NCI-H2107 (cell line): ENCODE measurements around the gene GFPT1.

Experiments
- DNase-seq: peaks from one replicate; lab custom pipeline; 2025; lab: John Stamatoyannopoulos, UW

The GFPT1 gene

DNA sequence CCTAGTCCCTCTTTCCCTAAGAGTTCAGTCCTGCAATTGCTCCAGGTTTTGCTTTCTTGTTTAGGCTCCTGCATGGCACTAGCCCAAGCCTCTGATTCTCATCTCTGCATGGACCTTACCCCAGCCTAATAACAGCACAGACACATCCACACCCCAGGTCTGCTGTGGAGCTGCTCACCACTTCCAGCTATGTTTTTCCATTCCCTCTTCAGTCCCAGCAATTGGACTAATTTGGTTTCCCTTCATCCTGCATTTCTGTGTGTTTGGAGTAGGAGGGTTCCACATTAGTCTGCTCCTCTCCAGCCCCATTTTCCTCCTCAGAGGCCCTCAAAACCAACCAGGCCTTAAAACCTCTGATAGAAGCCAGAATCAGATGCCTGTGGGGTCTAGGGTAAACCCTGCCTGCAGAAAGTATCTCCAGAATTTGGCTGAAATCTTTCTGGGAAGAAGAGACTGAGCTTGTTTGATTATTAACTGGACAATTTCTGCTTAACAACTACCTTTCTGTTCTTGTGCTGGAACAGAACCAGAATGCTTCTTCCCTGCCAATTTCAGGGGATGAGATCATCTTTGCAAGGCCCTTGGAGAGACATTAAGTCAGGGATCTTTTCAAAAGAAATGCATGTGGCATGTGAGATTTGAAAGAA lies 95.9 kb downstream of the GFPT1 start:
- DNase-seq, result no peak

DNA sequence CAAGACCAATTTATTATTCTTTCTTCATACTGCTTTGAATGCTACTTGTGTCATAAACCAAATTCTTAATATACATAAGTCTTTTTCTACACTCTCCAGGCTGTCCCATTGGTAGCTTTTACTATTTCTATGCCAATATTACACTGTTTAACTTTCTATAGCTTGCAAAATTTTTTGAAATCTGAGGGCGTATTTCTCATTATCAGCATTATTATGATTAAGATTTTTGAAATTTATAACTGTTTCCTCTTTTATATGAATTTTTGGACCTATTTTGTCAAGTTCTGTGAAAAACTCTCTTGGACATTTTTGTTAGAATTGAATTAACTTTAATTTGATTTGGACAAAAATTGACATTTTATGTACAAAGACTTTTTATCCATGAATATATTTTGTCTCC lies 98.6 kb downstream of the GFPT1 start:
- DNase-seq, result no peak

DNA sequence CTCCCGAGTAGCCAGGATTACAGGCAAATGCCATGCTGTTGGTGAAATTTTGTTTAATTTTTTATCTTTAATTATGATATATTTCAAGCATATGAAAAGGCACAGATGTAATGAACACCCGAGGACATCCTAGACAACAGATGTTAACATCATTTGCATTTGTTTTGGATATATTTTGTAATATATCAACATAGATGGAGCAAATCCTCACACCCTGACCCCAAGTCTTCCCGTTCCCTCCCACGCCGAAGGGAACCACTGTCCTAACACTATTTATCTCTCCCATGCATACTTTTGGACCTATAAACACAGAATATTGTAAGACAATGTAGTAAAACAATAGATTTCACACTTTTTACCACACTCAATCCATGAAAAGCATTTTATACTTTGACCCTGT lies 99.5 kb downstream of the GFPT1 start:
- DNase-seq, result no peak

DNA sequence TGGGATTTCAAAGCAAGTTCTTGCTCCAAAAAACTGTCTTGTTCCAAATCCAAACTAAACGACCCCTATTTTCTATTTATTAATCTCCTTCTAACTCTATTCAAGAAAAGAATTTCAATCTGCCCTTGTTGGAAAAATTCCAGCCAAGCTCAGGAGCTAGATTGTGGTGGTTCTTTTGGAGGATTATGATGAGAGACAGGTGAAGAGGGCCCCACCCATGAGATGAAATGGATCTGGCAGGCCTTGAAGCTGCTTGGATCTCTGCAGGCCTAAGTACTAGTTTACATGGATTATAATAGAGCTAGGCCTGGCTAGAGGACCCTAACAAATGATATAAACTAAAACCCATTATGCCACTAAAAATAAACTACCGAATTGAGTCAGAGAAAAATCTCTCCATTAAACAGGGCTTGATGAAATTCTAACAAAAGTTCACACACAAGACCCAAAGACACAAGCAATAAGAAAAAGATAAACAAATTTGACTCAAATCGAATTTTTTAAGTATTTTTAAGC lies 101.6 kb downstream of the GFPT1 start:
- DNase-seq, result no peak

DNA sequence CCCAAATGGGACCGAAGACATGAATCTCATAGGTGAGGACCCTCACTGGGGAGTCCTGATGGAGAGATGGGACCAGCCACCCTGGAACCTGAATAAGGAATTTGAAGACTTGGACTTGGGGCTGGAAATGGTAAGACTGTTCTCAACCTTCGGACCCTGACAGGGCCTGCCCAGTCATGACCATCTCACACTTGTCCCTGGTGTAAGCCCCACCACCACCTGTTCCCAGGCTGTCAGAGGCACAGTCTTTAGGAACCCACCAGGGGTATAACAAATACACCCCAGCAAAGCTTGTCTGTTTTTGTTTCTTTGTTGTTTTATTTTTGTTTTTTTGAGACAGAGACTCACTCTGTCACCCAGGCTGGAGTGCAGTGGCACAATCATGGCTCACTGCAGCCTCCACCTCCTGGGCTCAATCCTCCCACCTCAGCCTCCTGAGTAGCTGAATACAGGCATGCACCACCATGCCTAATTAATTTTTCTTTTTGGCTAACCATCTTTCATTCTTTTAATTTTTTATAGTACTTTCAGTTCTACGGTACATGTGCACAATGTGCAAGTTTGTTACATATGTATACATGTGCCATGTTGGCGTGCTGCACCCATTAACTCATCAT lies 106.1 kb downstream of the GFPT1 start:
- DNase-seq, result no peak

DNA sequence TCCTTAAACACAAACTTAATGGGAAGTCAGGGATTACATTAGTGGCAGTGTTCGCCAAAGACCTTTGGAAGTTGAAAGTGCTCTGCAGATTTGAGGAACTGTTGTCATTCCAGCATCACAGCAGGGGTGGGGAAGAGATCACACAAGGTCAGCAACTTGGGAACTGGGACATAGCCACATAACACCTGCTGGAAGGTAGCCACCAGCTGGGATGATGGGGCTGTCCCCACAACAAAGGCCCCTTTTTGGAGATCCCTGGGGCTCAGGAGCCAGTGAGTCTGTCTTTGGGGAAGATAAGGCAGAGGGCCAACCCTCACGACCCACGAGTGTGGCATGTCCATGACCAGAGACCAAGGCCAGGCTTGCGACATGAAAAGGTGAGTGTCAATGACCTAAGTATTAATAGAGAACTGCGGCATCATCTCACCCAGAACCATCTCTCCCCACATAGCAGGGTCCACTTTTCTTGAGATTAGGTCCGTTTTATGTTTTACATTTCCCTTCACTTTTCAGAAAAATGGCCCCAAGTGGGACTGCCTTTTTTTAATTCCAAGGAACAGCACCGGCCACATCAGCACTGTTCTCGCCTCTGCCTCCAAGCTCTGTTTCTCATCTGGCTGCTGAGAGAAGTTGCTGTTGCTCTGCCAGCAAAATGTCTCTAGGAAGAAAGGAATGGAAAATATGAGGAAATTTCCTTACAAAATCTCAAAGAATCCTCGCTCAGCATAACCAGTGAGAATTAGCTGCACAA lies 106.9 kb downstream of the GFPT1 start:
- DNase-seq, result no peak

DNA sequence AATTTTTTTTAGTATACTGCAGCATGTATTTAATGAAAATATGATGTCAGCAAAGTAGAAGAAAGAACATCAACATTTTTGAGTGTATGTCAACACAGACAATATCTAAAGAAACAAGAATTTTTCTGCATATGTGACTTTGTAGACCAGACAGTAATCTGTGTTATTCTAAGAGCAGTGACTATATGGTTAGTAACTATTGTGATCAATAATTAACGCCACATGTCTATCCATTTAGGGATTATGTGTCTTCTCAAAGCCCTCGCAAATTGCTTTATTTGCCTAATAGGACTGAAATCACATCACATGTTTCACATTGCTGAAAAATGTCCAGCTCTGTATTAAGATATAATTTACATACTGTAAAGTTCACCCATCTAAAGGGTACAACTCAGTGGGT lies 107.8 kb downstream of the GFPT1 start:
- DNase-seq, result no peak

DNA sequence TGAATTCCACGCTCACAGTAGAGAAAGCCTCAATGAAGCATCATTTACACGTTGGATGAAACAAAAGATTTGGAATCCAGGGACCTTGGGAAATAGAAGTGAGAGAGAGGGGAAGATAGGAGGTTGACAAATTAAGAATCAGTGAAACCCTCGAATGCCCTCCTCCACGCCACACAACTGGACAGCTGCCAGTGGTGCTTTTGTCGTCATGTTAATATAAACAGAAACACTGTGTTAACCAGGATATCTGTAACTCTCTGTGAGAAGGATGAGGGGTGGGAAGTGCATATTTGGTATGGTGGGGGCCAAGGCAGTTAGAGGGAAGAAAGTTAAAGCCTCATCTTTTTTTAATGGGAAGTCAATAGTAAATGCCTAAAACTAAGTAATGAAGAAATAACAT lies 108.7 kb downstream of the GFPT1 start:
- no peak for DNase-seq

DNA sequence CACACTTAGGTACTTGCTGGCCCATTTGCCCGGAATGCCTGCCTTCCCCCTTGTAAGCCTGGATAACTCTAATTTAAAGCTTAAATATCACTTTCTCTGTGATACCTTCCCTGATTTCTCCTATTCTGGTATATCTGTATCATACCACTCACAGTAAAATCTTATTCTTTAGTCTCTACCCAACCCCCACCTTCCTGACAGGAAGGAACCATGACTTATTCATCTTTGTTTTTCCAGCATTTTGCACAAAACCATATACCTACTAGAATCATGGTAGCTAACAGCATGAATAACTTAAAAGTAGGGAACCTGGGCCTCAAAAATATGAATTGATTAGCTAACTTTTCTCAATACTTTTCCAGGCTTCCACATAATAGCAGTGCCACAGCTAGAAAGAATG lies 111.5 kb downstream of the GFPT1 start:
- DNase-seq, result no peak

DNA sequence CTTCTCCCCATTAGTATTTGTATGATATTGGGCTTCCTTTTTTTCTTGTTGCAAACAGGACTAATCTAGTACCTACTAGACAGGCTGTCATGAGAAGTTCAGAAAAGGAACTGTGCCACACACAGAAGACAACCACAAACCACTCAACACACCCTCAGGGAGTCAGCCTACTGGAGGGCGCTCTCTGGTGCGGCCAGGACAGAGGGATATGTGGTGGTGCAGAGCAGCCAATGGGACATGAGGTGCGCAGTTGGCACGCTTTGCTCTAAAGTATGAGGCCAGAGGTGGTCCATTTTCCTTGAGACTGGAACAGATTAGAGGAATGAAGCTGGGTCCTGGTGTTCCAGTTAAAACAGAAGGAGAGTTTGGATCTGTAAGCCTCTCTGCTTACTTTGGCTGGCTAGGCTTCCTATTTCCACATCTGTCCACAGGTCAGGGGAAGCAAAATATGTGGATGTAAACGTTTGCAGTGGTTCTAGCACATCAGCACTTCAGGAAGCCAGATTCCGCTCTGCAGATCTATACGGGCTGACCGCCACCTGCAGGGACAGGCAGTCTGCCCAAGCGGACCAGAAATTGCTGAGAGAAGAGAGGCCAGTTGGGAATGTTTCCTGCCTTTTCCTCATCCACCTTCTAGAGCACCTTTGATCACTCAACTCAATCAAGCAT lies 114.1 kb downstream of the GFPT1 start:
- DNase-seq, result no peak

DNA sequence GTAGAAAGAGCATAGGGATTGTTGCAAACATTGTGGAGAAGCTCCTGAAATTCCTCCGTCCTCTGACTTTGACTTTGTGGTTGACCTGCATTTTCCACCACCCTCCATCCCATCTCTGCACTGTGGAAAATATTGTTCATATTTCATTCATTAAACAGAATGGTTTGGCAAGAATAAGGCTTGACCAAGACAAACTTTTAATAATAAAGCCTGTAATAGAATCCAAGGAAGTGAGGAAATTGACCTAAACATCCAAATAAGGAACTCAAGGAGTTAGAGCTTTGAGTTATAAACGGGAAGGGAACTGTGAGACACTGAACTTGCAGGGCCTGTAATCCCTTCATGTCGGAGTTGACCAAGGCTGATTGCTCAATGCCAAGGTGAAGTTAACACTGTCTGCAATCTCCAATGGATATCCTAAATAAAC lies 115.2 kb downstream of the GFPT1 start:
- DNase-seq, result no peak
